Femur (tissue), 1 donor: ENCODE data around the gene EPHA3.

ENCODE experiments used
- DNase-seq: peaks from one replicate; pipeline ENCODE4 v3.0.0-alpha.2; 2017

Gene EPHA3

GRCh38 chr3:89234620-89235019 lies 127.2 kb downstream of the EPHA3 start:
- no peak for DNase-seq

DNA sequence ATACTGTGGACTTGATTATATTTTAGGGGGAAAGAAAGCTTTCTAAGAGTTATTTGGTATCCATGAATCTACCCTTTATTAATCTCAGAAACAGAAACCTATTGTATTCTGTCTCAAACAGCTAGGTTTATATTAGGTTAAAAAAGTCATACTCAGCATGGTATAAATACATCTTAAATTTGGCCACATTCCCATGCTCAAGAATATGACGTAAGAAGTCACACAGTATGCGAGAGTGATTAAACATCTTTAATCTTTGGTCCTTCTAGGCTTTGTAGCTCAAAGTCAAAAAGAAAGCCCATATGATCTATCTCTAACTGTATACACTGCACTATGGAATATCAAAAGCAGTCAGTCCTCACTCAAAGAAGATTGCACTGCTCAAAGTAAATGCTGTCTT lies 131.4 kb downstream of the EPHA3 start:
- DNase-seq: no peak

DNA sequence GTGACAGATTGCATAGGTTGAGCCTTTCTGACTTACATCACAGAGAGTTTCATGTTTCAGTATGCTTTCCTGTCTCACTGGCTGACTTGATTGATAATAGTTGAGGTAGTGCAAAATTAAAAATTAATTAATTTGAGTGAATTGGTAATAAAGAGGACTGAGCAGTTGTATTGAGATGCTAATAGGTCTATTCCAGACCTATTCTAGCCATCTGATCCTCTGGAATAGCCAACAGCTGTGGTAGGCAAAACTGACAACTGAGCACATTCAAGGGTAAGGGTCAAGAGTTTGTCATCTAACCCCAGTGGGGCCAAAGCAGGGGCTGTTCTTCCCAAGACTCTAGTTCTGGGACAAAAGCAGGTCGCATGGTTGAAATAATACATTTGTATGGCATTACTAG lies 132.4 kb downstream of the EPHA3 start:
- no peak for DNase-seq

- no peak for DNase-seq
Measured at GRCh38 chr3:89245612-89246011, 138.2 kb downstream of the EPHA3 start.

DNA sequence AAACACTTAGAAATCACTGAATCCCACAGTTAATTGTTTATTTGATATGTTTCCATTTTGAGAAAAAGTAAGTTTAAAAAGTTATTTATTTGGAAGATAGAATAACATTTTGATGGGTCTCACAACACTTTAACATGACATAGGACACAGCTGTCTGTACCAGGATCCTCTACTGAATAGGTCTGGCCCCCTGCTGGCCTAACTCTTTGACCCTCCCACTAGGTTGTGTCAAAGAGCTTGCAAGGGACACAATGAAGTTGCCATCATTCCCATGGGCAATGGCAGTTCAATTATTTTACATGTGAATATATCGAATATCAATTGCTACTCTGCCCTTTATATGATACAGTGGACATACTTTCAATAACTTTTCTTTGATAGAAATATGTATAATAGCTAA lies 138.9 kb downstream of the EPHA3 start:
- no peak for DNase-seq

- DNase-seq: no peak
Measured at GRCh38 chr3:89250742-89251141, 143.3 kb downstream of the EPHA3 start.

GRCh38 chr3:89252016-89252415 lies 144.6 kb downstream of the EPHA3 start:
- no peak for DNase-seq

DNA sequence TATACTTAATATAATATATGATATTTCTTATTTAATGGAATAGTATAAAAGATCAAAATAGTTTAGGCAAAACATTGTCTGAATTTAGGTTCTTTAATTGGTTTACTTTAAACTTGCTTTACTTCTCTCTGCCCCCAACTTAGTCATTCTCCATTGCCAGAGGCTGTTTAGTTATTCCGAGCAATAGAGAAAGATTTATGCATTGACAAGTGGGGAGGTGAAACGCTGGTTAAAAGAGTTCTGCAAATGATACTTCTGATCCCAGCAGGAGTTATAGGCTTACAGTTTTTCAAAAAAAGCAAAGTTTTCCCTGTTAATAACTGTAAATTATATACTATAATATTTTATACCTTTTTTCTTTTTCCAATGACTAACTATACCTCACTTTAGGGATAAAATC lies 145.4 kb downstream of the EPHA3 start:
- no peak for DNase-seq

- no peak for DNase-seq
Measured at GRCh38 chr3:89256395-89256794, 149.0 kb downstream of the EPHA3 start.

DNA sequence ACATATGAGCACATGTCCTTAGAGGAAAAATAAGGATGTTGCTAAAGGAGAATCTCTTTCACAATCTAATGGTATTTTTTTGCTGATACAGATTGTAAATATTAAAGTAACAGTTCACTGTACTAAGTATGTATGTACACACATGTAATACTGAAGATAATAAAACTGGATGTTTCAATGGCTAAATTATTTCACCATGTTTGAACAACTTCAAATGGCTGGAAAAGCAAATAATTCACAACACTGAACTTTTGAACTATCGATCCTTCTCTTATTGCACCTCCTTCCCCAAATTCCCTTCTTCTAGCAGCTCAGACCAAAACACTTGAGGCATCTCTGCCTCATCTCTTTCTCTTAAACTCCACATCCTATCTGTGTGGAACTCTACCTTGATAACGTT lies 149.5 kb downstream of the EPHA3 start:
- no peak for DNase-seq

GRCh38 chr3:89260721-89261120 lies 153.3 kb downstream of the EPHA3 start:
- DNase-seq: no peak

- no peak for DNase-seq
Measured at GRCh38 chr3:89261673-89262072, 154.3 kb downstream of the EPHA3 start.

GRCh38 chr3:89262309-89262929 lies 155.0 kb downstream of the EPHA3 start:
- no peak for DNase-seq

GRCh38 chr3:89264037-89264560 lies 156.7 kb downstream of the EPHA3 start:
- DNase-seq: no peak

- DNase-seq: no peak
Measured at GRCh38 chr3:89266074-89266473, 158.7 kb downstream of the EPHA3 start.

DNA sequence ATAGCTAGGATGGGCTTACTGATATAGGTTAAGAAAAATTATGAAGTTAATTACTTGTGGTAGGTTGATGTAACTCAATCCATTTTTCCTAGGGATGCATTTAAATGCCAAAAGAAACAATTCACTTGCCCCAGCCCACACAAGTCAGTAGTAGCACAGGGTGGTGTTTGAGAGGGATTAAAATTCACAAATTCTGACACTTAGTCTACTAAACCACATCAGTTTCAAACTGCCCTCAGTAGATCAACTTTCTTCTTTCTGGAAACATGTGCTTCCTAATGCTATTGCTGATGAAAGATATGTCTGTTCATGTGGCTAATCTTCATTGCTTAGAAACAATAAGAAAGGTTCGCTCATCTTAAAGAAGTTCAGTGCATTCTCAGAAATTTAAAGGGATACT lies 160.6 kb downstream of the EPHA3 start:
- no peak for DNase-seq

- no peak for DNase-seq
Measured at GRCh38 chr3:89270201-89270600, 162.8 kb downstream of the EPHA3 start.

- no peak for DNase-seq
Measured at GRCh38 chr3:89275001-89275400, 167.6 kb downstream of the EPHA3 start.

GRCh38 chr3:89276116-89276515 lies 168.7 kb downstream of the EPHA3 start:
- DNase-seq: no peak

- DNase-seq: peak; percentile 19
Measured at GRCh38 chr3:89278302-89279025, 171.0 kb downstream of the EPHA3 start.

GRCh38 chr3:89280301-89280700 lies 172.9 kb downstream of the EPHA3 start:
- DNase-seq: no peak

GRCh38 chr3:89280822-89281365 lies 173.5 kb downstream of the EPHA3 start:
- no peak for DNase-seq

DNA sequence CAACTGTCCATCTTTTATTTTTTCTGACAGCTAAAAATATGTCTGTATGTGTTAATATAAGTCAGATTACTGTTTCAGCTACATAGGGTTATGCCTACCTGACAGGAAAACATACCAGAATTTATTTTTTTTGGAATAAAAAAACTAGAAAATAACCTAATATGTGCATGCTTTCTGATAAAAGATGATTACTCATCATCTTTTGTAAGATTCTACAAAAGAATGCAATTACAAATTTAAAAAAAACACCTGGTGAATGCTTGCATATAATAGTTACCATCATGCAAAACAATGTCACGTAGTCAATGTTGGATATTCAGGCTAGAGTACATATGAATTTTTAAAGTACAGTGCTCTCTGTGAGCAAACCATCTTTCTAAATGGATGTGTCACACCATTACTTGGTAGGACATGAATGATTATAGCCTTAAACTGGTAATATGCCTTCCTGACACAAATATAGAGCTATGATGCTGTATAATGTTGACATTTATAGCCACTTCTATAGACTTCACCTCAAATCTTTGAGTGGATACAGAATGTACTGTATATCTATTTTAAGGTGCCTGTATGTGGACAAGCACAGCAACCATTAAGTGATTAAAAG lies 180.6 kb downstream of the EPHA3 start:
- no peak for DNase-seq
